Thoracic aorta (tissue), 2 donors: ENCODE results near the gene BCL2. TPM values are rescaled to one million over a fixed set of nuclear protein-coding genes. Genes with fewer than 3 reads are reported as not detected.
"Not testable (repeated sequence)": the region's sequence is repeated elsewhere in the genome, so short reads cannot be mapped to it uniquely, and the experiment has no call there.

Source experiments
- ATAC-seq: fragments of 150-250 bp; one replicate; pipeline ENCODE4 v1.8.0; 2017; ENCODE audit warnings: low read depth; ENCODE audit not compliant: insufficient number of reproducible peaks, low FRiP score
- DNase-seq: peaks from one replicate; pipeline ENCODE4 v3.0.0-alpha.2; 2020; ENCODE audit warnings: low spot score
- H3K27ac ChIP-seq, 2 donors: fragments of 200-600 bp; sonication (generic); 1 replicate in 1 of 2; 2 replicates in 1 of 2; pipeline ENCODE4 v1.5.1; 2016; ENCODE audit warnings: mild to moderate bottlenecking in 2 of 2, moderate library complexity in 2 of 2
- H3K27me3 ChIP-seq: fragments of 200-600 bp; sonication (generic); replicated peaks from 2 replicates; pipeline ENCODE4 v1.6.0; 2016; ENCODE audit warnings: mild to moderate bottlenecking; ENCODE audit not compliant: insufficient read depth
- H3K36me3 ChIP-seq: fragments of 200-600 bp; sonication (generic); one replicate; pipeline ENCODE4 v1.5.1; 2016
- H3K4me1 ChIP-seq, 2 donors: fragments of 200-600 bp; sonication (generic); 1 replicate in 1 of 2; 2 replicates in 1 of 2; pipeline versions ENCODE4 v1.5.1 to v1.6.0; 2016; ENCODE audit warnings: low read depth in 2 of 2, mild to moderate bottlenecking in 1 of 2; ENCODE audit not compliant: control insufficient read depth in 1 of 2
- H3K4me3 ChIP-seq: fragments of 200-600 bp; sonication (generic); 2 replicates; pipeline ENCODE4 v1.5.1; 2016; ENCODE audit warnings: mild to moderate bottlenecking
- H3K9me3 ChIP-seq: fragments of 200-600 bp; sonication (generic); 2 replicates; pipeline ENCODE4 v1.5.1; 2016
- CTCF ChIP-seq: fragments of 200-600 bp; sonication (generic); IDR thresholded peaks from one replicate; pipeline ENCODE4 v1.5.1; 2019; ENCODE audit warnings: antibody characterized with exemption
- total RNA-seq, 2 donors: library from RNA; depleted of rRNA; stranded (reverse); fragments of >200 nt; gene quantifications; one replicate each; pipeline versions ENCODE4 v1.1.0 to v1.2.3, GENCODE V29; 2016

The BCL2 gene
- total RNA-seq, 2 donors from 2014 or later: 22.9 to 29.3 TPM

- no peaks in the 10 kb centered on the region for H3K36me3 ChIP-seq
- no peak for TF ChIP-seq CTCF
- no peak for DNase-seq
- H3K27me3 ChIP-seq: no peaks in the 10 kb centered on the region
- peak overlapping the region; percentile 55 for H3K4me3 ChIP-seq
- H3K4me1 ChIP-seq: peaks cover 15 to 30% of the 10 kb centered on the region in 2 donors
- H3K9me3 ChIP-seq: no peaks in the 10 kb centered on the region
- no peak for ATAC-seq
- peak overlapping the region; percentile 84 to 96 for H3K27ac ChIP-seq
Measured at GRCh38 chr18:63238693-63239075, 80.9 kb downstream of the BCL2 start.

- Histone ChIP-seq H3K36me3 (no peaks in the 10 kb centered on the region), H3K27ac (peak overlapping the region; percentile 84 to 96), H3K9me3 (no peaks in the 10 kb centered on the region), H3K4me1 (peaks cover 15 to 30% of the 10 kb centered on the region in 2 donors), H3K4me3 (peak overlapping the region; percentile 55), H3K27me3 (no peaks in the 10 kb centered on the region)
- DNase-seq: no peak
- no peak for TF ChIP-seq CTCF
- ATAC-seq: peak; percentile 87
Measured at GRCh38 chr18:63237881-63238692, 81.5 kb downstream of the BCL2 start.

DNA sequence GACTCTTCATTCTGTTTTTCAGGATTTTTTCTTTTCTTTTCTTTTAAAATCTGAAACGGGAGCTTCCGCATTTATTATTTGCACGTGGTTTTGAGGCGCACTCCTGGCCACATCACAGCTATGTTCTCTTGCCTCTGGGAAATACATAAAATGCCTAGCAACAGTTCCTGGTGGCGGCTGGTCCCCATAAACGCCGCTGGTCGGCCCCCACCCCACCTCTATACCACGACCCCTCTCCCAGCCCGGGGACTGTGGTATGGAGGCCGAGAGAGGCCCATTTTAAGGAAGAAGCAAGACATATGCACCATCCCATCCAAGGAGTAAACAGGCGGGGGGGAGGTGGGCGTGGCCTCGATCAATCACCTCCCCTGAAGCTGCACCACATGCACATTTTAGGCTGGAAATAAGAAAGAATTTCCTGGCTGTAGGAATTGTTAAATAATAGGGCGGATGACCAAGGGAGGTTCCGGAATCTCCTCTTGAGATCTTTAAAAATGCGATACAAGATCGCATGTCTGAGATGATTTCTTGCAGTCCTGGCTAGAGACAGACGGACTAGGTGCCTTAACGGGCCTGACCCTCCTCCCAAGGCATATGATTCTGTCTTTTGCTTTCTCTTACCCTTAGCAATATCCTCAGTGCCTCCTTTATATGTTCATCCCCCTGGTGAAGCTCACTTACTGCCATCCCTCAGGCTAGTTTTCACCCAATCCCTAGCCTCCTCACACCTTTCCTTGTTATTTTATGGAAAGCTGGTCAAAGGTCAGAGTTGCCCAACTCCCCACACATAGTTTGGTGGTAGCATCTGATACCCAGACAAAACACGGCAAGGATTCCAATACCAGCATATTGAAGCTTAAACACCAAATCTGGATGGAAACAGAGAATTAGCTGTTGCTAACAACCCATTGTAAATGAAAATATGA lies 82.4 kb downstream of the BCL2 start:
- DNase-seq (no peak), ATAC-seq (peak; percentile 25)
- Histone ChIP-seq H3K27me3 (no peaks in the 10 kb centered on the region), H3K36me3 (no peaks in the 10 kb centered on the region), H3K27ac (peak overlapping the region; percentile 84 to 96), H3K4me3 (peak overlapping the region; percentile 55), H3K4me1 (peaks cover 15 to 30% of the 10 kb centered on the region in 2 donors), H3K9me3 (no peaks in the 10 kb centered on the region)
- no peak for TF ChIP-seq CTCF

GRCh38 chr18:63236406-63236805 lies 83.2 kb downstream of the BCL2 start:
- Histone ChIP-seq H3K4me1 (peaks cover 15 to 32% of the 10 kb centered on the region in 2 donors), H3K36me3 (no peaks in the 10 kb centered on the region), H3K4me3 (peak overlapping the region; percentile 8), H3K27me3 (no peaks in the 10 kb centered on the region), H3K27ac (peak overlapping the region; percentile 84 to 96), H3K9me3 (no peaks in the 10 kb centered on the region)
- TF ChIP-seq CTCF: no peak
- ATAC-seq (no peak), DNase-seq (no peak)

DNA sequence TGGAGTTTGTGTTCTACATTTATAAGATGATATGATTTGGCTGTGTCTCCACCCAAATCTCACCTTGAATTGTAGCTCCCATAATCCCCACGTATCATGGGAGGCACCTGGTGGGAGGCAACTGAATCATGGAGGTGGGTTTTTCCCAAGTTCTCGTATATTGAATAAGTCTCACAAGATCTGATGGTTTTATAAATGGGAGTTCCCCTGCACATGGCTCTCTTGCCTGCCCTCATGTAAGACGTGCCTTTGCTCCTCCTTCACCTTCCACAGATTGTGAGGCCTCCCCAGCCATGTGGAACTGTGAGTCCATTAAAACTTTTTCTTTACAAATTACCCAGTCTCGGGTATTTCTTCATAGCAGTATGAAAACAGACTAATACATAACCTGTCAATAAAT lies 83.6 kb downstream of the BCL2 start:
- ATAC-seq, H3K27me3 ChIP-seq, H3K4me3 ChIP-seq, DNase-seq, H3K36me3 ChIP-seq, H3K9me3 ChIP-seq: not testable (repeated sequence)
- Histone ChIP-seq H3K27ac (peak overlapping the region; percentile 84 to 96), H3K4me1 (peaks cover 15 to 35% of the 10 kb centered on the region in 2 donors)
